NCI-H2227 (cell line): ENCODE data around the gene CGREF1.

Source experiments
- DNase-seq: peaks from one replicate; lab custom pipeline; 2025; ENCODE audit not compliant: unreplicated experiment; lab: John Stamatoyannopoulos, UW

The CGREF1 gene

GRCh38 chr2:27050996-27051901, 67.7 kb downstream of the CGREF1 start, which contains the start of gene AGBL5:
AGBL5 (plus strand) TSS chr2:27051668; CDS start chr2:27052959, 1,291 bp downstream.
- DNase-seq = peak; percentile 96
